Measurements from ENCODE around the gene PACS2.

- no peak for TF ChIP-seq NRF1 (IDR thresholded peaks at IDR 0.05; ENCODE audit: low read depth, low read length)
- no peak for TF ChIP-seq TAF1 (IDR thresholded peaks at IDR 0.05; ENCODE audit: borderline replicate concordance, low read depth, low read length)
- TF ChIP-seq CTCF (IDR thresholded peaks at IDR 0.05): no peak
- TF ChIP-seq TCF12 (IDR thresholded peaks at IDR 0.05): no peak
- no peak for TF ChIP-seq EZH2phosphoT487 (IDR thresholded peaks at IDR 0.05; ENCODE audit: borderline replicate concordance, low read depth)
- TF ChIP-seq, protein P1, sequence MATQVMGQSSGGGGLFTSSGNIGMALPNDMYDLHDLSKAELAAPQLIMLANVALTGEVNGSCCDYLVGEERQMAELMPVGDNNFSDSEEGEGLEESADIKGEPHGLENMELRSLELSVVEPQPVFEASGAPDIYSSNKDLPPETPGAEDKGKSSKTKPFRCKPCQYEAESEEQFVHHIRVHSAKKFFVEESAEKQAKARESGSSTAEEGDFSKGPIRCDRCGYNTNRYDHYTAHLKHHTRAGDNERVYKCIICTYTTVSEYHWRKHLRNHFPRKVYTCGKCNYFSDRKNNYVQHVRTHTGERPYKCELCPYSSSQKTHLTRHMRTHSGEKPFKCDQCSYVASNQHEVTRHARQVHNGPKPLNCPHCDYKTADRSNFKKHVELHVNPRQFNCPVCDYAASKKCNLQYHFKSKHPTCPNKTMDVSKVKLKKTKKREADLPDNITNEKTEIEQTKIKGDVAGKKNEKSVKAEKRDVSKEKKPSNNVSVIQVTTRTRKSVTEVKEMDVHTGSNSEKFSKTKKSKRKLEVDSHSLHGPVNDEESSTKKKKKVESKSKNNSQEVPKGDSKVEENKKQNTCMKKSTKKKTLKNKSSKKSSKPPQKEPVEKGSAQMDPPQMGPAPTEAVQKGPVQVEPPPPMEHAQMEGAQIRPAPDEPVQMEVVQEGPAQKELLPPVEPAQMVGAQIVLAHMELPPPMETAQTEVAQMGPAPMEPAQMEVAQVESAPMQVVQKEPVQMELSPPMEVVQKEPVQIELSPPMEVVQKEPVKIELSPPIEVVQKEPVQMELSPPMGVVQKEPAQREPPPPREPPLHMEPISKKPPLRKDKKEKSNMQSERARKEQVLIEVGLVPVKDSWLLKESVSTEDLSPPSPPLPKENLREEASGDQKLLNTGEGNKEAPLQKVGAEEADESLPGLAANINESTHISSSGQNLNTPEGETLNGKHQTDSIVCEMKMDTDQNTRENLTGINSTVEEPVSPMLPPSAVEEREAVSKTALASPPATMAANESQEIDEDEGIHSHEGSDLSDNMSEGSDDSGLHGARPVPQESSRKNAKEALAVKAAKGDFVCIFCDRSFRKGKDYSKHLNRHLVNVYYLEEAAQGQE (IDR thresholded peaks at IDR 0.05; ENCODE audit: low read depth, low read length): no peak
- no peak for TF ChIP-seq MAX (IDR thresholded peaks at IDR 0.05; ENCODE audit: low read depth)
- TF ChIP-seq YY1 (IDR thresholded peaks at IDR 0.05; ENCODE audit: low read depth): no peak
- no peak for TF ChIP-seq MXI1 (IDR thresholded peaks at IDR 0.05; ENCODE audit: low read depth, low read length)
- TF ChIP-seq POLR2AphosphoS5 (IDR thresholded peaks at IDR 0.05; ENCODE audit: low read depth, low read length): no peak
- TF ChIP-seq, protein P2, sequence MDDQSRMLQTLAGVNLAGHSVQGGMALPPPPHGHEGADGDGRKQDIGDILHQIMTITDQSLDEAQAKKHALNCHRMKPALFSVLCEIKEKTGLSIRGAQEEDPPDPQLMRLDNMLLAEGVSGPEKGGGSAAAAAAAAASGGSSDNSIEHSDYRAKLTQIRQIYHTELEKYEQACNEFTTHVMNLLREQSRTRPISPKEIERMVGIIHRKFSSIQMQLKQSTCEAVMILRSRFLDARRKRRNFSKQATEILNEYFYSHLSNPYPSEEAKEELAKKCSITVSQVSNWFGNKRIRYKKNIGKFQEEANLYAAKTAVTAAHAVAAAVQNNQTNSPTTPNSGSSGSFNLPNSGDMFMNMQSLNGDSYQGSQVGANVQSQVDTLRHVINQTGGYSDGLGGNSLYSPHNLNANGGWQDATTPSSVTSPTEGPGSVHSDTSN (IDR thresholded peaks at IDR 0.05): no peak
- no peak for TF ChIP-seq EP300 (IDR thresholded peaks at IDR 0.05; ENCODE audit: borderline replicate concordance in 1 of 2, low read depth in 1 of 2, low read length in 1 of 2)
- TF ChIP-seq USF1 (IDR thresholded peaks at IDR 0.05; ENCODE audit: borderline replicate concordance, low read depth): no peak
- TF ChIP-seq SMC3 (IDR thresholded peaks at IDR 0.05; ENCODE audit: low read depth, low read length): no peak
Observed at GRCh38 chr14:105427936-105428485, 113.5 kb downstream of the PACS2 start.

Measured in SK-N-SH (cell line).